DOHH2 (cell line): ENCODE results near the gene PKP4.

Experiments
- EZH2phosphoT487 ChIP-seq: fragments of 200-600 bp; sonication (generic); IDR thresholded peaks from 2 replicates; pipeline ENCODE4 v1.6.1; 2017; ENCODE audit warnings: borderline replicate concordance, mild to moderate bottlenecking, antibody characterized with exemption, low read length, moderate library complexity, mixed read lengths
- TF ChIP-seq, protein P1 (sequence below): fragments of 200-600 bp; sonication (generic); IDR thresholded peaks from one replicate; pipeline ENCODE4 v1.5.1; 2014; ENCODE audit warnings: antibody characterized with exemption, mild to moderate bottlenecking, low read depth, low read length; ENCODE audit not compliant: poor library complexity, severe bottlenecking

DNA sequence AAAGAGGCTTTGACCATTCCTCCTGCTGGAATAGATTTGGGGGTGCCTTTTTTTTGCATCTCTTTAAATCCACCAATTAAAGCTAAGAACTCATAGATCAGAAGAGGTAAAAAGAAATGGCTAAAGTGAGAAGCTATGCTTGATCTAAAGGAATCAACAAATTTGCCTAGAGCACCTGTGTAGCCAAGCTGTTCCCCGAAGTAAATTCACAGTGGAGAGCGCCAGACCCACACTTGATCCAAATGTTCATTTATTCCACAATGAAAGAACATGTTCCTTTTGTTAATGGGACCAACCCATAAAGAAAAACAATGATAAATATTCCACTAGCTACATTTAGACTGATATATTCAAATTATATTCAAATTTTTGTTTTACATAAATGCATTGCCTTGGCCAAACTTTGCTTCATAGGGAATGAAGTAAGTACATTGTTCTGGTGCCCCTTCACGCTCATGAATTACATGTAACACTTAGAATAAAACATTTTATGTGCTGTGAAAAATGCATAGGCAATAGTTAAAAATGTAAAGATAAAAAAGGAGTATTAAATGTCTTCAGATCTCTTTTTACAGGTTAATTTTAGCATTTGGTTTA lies 167.4 kb downstream of the PKP4 start:
- TF ChIP-seq, protein P1, sequence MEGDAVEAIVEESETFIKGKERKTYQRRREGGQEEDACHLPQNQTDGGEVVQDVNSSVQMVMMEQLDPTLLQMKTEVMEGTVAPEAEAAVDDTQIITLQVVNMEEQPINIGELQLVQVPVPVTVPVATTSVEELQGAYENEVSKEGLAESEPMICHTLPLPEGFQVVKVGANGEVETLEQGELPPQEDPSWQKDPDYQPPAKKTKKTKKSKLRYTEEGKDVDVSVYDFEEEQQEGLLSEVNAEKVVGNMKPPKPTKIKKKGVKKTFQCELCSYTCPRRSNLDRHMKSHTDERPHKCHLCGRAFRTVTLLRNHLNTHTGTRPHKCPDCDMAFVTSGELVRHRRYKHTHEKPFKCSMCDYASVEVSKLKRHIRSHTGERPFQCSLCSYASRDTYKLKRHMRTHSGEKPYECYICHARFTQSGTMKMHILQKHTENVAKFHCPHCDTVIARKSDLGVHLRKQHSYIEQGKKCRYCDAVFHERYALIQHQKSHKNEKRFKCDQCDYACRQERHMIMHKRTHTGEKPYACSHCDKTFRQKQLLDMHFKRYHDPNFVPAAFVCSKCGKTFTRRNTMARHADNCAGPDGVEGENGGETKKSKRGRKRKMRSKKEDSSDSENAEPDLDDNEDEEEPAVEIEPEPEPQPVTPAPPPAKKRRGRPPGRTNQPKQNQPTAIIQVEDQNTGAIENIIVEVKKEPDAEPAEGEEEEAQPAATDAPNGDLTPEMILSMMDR = no peak
- TF ChIP-seq EZH2phosphoT487 = no peak
